ENCODE data around the gene CHRNA9.
"Not testable (repeated sequence)": the region's sequence is repeated elsewhere in the genome, so short reads cannot be mapped to it uniquely, and the experiment has no call there.

Gene CHRNA9, protein sequence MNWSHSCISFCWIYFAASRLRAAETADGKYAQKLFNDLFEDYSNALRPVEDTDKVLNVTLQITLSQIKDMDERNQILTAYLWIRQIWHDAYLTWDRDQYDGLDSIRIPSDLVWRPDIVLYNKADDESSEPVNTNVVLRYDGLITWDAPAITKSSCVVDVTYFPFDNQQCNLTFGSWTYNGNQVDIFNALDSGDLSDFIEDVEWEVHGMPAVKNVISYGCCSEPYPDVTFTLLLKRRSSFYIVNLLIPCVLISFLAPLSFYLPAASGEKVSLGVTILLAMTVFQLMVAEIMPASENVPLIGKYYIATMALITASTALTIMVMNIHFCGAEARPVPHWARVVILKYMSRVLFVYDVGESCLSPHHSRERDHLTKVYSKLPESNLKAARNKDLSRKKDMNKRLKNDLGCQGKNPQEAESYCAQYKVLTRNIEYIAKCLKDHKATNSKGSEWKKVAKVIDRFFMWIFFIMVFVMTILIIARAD

DNA sequence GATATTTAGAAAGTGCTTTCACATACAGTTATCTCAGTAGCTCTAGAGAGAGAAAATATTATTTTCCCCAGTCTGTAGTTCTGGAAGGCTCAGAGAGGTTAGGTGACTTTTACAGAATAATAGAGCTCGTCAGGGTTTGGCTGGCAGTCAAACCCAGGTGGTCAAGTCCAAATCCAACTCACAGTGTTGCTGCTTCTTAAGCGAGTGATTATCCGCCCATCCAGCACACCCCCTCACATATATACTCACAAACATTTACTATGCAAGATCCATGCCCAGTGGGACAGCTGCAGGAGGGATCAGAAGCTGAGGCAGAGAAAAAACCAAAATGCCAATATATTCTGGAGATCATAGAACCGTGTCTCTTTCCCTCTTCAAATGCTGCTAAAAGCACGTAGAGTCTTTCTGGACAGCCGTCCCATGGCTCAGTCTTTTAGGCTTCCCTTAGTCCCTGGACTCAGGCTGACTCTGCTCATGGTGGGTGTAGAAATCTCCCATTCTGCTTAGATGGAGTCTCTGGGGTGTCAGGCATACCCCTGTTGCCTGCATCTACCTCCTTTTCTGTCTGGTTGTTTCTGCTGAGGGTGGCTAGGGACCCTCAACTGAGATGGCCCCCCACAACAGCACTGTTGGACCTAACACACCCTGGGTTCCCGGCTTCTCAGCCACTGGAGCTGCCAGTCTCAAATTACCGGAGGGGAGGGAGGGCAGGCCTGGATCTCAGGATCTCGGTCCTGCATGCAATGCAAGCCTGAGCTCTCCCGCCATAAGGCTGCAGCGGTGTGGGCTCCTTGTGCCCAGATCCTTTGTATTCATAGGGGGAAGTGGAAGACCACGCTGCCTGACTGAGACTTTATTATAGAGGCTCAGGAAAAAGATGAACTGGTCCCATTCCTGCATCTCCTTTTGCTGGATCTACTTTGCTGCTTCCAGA lies at the start of gene CHRNA9:
CHRNA9 (plus strand) TSS at position 743 of the 934 bp plus-strand sequence; CDS start at position 878, 135 bp downstream.
- no peak for DNase-seq

DNA sequence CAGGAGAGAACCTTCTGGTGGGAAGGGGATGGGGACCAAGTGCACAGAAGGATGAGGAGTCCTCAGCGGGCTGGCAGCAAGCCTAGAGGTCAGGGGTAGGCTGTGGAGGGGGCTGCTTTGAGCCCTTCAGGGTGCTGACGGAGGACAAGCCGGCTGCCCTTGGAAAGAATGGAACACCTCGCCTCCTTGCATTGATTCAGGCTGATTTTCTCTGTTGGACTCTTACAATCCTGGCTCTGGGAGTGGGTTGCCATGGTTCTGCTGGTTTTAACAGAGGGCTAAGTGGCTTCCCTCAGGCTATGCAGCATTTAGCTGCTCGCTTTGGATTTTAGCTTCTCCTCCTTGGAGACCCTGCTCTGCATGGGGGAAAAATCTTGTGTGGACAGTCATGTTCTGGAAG lies 49.4 kb upstream of the CHRNA9 start:
- no peak for DNase-seq

DNA sequence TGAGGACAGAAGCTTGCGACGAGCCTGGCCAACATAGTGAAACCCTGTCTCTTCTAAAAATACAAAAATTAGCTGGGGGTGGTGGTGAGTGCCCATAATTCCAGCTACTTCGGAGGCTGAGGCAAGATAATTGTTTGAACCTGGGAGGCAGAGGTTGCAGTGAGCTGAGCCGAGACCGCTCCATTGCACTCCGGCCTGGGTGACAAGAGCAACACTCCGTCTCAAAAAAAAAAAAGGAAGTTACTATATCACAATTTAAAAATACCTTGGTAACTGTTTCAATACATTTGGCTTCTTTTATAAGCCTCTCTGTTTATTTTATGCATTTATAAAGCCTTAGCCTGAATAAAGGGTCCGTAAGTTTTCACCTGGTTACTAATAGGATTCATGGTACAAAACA lies 46.6 kb upstream of the CHRNA9 start:
- DNase-seq = no peak

DNA sequence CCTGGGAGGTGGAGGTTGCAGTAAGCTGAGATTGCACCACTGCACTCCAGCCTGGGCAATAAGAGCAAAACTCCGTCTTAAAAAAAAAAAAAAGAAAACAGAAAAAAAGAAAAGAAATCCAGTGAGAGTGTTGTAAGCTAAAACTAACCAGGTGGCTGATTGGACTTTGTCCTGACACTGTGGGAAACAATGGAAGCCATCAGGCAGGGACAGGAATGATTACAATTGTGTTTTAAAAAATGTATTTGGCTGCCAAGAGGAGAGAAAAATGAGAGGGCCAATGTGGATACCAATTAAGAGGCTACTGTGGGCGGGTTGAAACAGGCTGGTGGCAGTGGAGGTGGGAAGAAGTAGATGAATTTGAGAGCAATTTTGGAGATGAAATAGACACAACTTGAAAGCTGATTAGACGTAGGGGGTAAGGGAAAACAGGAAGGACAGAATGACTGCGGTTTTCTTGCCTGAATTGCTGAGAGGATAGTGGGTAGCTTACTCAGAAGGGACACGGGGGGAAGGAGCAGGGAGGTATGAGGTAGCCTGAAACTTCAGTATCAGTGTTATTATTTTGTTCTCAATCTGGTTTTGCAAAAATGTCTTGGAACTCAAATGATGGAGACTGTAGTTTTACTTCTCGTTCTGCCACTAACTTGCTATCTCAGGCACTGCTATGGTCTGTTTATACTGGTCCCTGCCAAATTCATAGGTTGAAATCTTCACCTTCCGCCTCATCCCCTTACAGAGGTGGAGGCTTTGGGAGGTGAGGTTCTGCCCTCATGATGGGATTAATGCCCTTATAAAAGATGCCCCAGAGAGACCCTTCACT lies 45.6 kb upstream of the CHRNA9 start:
- DNase-seq = no peak

DNA sequence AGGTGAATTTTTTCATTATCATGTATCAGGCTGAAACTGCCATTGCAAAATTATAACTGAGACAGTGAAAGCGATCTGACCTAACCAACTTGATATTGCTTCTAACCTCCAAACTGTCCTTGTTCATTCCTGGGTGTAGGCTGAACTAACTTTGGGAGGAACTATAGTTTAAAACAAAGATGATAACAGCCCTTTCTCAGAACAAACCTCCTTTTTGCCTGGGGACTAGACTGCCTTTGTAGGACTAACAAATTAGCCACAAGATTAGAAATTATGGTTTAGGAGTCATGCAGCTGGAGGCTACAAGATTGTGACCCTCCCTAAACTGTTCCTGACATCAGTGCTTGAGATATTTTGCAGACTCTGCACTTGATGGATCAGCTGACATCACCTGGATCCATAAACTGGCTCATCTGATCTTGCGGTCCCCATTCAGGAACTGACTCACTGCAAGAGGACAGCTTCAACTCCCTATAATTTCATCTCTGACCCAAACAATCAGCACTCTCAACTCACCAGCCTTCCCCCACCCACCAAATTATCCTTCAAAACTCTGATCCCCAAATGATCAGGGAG lies 44.4 kb upstream of the CHRNA9 start:
- DNase-seq = not testable (repeated sequence)

DNA sequence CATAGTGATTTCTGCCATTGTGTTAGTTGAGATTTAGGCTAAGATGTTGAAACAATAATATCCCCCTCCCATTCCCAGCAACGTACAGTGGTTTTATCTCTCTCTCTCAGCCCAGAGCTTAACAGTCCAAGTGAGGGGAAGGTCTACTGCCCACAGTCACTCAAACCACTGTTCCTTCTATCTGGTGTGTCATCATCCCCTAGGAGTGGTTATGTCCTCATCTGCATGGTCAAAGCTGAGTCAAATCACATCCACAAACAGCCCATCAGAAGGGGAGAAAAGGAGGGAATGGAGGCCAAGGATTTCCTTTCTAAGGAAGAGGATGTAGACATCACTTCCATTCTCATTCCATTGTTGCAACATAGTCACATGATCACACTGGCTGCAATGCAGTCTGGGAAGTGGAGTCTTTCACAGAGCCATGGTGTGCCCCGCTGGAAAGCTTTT lies 42.8 kb upstream of the CHRNA9 start:
- no peak for DNase-seq

DNA sequence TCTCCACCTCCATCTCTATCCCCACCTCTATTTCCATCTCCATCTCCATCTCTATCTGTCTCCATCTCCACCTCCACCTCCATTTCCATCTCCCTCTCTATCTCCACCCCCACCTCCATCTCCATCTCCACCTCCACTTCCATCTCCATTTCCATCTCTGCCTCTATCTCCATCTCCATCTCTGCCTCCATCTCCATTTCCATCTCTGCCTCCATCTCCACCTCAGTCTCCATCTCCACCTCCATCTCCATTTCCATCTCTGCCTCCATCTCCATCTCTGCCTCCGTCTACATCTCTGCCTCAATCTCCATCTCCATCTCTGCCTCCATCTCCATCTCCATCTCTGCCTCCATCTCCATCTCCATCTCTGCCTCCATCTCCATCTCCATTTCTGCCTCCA lies 40.8 kb upstream of the CHRNA9 start:
- no peak for DNase-seq

DNA sequence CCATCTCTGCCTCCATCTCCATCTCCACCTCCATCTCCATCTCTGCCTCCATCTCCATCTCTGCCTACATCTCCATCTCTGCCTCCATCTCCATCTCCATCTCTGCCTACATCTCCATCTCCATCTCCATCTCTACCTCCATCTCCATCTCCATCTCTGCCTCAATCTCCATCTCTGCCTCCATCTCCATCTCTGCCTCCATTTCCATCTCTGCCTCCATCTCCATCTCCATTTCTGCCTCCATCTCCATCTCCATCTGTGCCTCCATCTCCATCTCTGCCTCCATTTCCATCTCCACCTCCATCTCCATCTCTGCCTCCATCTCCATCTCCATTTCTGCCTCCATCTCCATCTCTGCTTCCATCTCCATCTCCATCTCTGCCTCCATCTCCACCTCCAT lies 40.1 kb upstream of the CHRNA9 start:
- not testable (repeated sequence) for DNase-seq

DNA sequence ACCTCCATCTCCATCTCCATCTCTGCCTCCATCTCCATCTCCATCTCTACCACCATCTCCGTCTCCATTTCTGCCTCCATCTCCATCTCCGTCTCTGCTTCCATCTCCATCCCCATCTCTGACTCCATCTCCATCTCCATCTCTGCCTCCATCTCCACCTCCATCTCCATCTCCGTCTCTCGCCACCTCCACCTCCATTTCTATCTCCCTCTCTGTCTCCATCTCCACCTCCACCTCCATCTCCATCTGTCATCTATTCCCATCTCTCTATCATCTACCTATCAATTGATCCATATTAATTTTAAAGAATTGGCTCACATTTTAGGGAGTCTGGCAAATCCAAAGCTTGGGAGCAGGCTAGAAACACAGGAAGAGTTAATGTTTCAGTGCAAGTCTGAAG lies 39.6 kb upstream of the CHRNA9 start:
- DNase-seq = no peak

DNA sequence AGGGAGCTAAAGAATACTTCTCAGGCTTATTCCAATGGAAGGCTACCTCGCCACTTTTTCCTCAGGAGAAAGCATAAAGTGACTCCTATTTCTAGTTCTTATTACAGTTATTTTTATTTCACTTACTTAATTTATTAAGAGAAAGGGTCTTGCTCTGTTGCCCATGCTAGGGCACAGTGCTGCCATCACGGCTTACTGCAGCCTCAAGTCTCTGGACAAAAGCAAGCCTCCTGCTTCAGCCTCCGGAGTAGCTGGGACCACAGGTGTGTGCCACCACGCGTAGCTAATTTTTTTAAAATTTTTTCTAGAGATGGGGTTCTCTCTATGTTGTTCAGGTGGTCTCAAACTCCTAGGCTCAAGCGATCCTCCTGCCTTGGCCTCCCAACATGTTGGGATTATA lies 36.0 kb upstream of the CHRNA9 start:
- DNase-seq = no peak

DNA sequence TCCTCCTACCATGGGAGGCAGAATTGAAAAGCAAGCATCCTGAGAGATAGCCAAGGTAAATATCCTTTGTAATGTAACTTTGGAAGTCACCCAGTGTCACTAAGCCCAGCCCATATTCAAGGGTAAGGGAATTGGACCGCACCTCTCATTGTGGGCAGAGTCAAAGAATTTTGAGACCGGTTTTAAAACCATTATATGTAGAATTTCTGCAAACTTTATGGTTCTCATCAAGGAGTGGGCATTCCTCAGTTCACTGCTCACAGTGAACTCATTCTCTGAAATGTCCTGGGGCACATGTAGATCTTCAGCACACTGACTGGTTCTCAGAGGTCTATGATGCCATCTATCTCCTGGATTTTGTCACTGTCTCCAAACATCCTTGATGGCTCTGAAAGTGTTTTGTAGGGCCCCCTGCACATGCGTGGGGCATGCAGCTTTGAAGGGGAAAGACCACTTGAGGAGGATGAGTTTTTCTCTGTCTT lies 35.3 kb upstream of the CHRNA9 start:
- no peak for DNase-seq

DNA sequence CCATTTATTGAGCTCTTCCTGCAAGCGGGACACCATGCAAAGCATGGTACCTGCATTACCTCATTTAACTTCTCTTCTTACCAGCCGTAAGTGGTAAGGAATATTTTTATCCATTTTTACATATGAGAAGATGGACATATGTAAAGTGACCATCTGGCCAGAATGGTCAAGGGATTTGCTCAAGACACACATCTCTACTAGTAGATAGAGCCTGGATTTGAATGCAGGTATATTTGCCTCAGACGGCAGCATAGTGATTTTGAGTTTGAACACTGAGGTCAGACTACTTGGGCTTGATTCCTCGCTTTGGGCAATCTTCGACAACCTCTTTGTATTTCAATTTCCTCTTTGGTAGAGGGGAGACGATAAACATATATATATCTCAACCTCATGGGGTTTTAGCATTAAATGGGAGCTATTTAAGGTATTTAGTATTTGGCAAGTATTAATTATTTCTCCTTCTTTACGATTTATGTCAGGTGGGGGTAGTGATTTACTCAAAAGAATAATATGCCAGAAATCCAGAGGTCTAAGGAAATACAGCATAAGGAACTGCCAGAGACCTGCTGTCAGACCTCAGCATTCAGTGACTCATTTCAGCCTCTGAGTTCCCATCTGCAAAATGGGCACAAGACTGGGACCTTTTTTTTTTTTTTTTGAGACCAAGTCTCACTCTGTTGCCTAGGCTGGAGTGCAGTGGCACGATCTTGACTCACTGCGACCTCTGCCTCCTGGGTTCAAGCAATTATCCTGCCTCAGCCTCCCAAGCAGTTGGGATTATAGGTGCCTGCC lies 34.6 kb upstream of the CHRNA9 start:
- no peak for DNase-seq

DNA sequence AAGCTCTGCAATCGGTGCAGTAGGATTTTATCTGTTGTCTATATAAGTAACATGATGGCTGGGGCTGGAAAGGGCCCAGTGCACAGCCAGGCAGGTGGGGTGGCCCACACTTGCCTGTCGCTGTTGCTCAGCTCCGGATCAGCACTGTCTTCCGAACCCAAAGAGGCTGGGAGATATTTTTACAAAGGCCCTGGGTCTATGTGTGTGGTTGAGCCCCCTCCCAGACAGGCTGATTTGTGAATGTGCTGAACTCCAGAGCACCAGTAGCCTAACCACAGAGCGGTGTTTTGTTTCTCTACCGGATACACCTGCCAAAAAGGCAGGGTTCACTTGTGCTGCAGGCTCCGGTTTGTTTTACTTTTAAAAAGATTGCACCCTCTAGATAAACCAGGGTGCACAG lies 33.5 kb upstream of the CHRNA9 start:
- DNase-seq = no peak

DNA sequence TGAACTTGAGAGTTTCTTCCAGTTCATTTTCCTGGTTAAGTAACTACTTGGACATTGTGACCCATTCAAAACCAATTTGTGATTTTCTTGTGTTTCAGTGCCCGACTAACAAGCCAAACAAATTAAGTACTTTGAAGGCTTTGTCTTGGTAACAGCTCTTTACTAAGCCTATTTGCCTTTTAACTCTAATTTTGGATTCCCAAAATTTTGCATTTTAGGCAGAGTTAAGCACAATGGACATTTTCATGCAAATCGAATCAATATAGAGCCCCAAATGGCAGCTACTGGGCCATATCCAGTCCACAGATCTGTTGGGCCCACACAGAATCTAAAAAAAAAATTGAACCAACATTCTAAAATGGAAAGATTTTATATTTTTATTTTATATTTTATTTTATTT lies 31.4 kb upstream of the CHRNA9 start:
- no peak for DNase-seq

DNA sequence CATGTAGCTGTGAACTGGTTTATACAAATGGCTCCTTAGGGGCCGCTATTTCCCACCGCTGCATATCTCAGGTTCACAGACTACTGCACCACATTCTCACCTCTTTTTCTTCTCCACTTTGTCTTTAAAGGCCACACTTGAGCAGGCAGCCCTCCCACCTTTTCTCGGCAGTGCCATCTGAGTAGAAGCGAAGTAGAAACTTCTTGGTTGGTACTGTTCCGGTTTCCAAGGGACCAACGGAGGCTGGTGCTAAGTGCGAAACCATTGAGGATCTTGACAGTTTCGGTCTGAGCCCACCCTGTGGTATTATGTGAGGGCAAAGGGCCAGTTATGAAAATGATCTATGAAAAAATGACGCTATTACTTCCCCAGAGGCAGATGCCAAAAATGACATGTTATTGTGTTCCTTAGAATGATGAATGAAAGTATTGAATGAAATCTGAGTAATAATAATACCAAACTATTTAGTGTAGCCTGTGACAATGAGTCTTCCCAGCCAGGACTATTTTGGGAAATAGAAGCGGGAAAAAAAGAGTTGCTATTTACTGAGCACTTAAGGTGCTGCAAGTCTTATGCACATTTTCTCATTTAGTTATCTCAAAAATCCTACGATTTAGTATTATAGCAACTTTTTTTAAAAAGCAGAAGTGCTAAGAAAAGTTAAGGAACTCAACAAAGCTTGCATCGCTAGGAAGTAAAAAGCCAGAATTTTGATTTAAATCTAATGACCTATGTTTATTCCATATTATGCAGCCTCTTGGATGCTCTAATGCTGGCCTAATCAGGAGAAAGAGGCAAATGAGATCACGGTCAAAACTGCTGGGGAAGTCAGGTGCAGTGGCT lies 29.6 kb upstream of the CHRNA9 start:
- DNase-seq = no peak

DNA sequence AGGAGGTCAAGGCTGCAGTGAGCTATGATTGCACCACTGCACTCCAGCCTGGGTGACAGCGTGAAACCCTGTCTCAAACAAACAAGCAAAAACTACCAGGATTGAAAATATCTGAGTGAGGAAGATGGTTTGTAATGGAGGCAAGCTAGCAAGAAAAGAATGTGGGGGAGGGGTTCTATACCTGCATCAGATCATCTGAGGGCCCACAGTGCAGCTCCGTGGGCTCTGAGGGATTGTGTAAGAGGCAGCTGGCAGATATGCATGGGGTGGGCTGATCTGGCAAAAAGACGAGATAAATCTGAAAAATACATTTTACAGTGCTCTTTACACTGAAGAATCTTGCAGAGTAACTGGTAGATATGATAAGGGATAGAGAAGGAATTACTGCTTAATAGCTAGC lies 28.9 kb upstream of the CHRNA9 start:
- DNase-seq = no peak

DNA sequence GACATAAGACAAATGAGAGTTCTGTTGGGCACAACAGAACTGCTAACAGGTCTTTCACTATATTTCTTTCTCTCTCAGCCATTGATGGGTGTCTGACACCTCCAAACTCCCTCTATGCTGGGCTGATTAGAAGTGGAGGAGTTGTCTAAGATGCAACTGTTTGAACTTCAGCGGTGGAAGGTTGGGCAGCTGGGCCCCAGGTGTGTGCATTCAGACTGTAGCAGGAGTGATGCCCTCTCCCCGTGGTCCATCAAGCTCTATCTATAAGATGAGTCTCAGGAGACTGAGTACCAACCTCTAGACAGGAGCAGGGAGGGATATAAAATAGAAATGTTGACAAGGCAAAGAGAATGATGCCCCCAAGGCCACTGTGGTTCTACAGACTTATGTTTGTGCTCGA lies 28.2 kb upstream of the CHRNA9 start:
- DNase-seq = no peak

DNA sequence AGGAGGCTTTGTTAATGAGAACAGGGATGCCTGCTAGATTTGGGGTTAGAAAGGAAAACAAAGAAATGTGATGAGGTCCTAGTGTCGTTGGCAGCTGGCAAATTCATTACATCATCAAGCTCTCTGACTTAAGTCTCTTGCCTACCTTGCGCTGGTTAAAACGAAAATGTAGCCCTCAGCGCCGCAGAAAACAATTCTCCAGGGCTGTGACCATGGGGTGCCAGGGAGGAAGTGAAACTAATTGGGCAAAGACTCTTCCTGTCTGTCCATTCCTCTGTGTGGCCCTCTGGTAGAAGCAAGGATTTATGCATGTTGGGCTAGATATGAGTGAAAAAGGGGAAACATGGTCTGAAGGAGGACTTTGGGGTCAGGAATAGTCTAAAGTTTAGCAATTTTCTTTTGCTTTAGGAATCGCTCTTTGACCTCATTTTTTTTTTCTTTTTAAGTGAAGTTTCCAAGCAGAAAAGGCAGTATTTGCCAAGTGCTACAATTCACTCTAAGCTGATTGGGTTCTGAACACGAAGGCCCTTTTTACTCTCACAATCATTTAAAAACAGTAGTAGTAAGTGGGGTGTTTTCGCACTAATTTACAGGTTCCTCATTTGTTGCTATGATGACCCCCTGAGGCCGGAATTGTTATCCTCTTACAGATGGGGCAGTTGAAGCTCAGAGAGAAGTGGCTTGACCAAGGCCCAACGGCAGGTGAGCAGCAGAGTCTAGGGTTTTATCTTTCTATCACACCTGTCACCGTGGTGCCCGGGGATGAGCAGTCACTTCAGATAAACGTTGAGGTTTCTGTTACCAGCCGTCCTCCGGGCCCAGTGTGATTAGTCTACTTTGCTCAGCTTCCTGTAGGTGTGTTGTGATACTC lies 27.3 kb upstream of the CHRNA9 start:
- no peak for DNase-seq

DNA sequence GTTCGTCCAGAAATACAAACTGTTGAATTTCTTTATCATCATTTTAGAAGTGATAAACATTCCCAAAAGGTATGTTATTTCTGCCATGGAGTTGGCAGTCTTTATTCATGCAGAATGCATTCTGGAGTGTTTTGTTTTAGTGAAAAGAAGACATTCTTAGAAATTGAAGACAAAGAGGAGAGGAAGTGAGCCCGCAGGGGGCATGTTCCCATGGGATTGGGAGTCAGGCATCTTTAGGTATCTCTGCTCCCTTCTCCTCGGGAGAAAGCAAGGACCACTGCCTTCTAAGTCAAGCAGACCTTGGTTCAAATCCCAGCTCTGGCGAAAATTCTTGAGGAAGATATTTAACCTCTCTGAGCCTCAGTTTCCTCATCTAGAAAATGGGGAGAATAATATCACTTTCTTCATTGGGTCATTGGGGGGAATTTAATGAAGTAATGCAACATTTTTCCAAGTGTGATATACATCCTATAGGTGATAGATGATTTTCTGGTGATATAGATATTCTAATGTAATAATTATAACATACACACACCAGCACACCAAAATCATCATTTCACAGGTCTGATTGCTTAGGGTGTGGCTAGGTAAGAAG lies 26.5 kb upstream of the CHRNA9 start:
- no peak for DNase-seq
